H9 (cell line): ENCODE measurements around the gene LEKR1. TPM values are rescaled to one million over a fixed set of nuclear protein-coding genes. Genes with fewer than 3 reads are reported as not detected.

Source experiments
- DNase-seq: peaks from one replicate; pipeline ENCODE4 v3.0.0-alpha.2; 2017
- H2AFZ ChIP-seq: one replicate; pipeline ENCODE4 v1.6.1; 2013; ENCODE audit warnings: mild to moderate bottlenecking, low read length, control low read depth, moderate library complexity
- H2AK5ac ChIP-seq: 2 replicates; pipeline ENCODE4 v1.6.1; 2013; ENCODE audit warnings: low read length, control low read depth, mixed read lengths; ENCODE audit not compliant: insufficient read length
- H2BK120ac ChIP-seq: one replicate; pipeline ENCODE4 v1.6.1; 2013; ENCODE audit warnings: low read depth, mild to moderate bottlenecking, low read length, control low read depth, inconsistent platforms; ENCODE audit not compliant: poor library complexity, severe bottlenecking
- H2BK12ac ChIP-seq: 2 replicates; pipeline ENCODE4 v1.6.1; 2013; ENCODE audit warnings: low read length, control low read depth, mixed read lengths, low read depth; ENCODE audit not compliant: insufficient read length
- H2BK15ac ChIP-seq: 2 replicates; pipeline ENCODE4 v1.6.1; 2013; ENCODE audit warnings: low read depth, low read length, control low read depth
- H2BK20ac ChIP-seq: one replicate; pipeline ENCODE4 v1.6.1; 2013; ENCODE audit warnings: low read depth, mild to moderate bottlenecking, low read length, control low read depth, inconsistent platforms; ENCODE audit not compliant: poor library complexity, severe bottlenecking
- H2BK5ac ChIP-seq: 2 replicates; pipeline ENCODE4 v1.6.1; 2013; ENCODE audit warnings: low read length, control low read depth, mixed read lengths; ENCODE audit not compliant: insufficient read length
- H3K14ac ChIP-seq: 2 replicates; pipeline ENCODE4 v1.6.1; 2013; ENCODE audit warnings: low read length, control low read depth; ENCODE audit not compliant: insufficient read depth
- H3K18ac ChIP-seq: 2 replicates; pipeline ENCODE4 v1.6.1; 2013; ENCODE audit warnings: low read depth, mild to moderate bottlenecking, mixed read lengths, low read length, control low read depth; ENCODE audit not compliant: insufficient read length
- H3K23ac ChIP-seq: 2 replicates; pipeline ENCODE4 v1.6.1; 2013; ENCODE audit warnings: low read length, control low read depth, mixed read lengths, low read depth; ENCODE audit not compliant: insufficient read length
- H3K23me2 ChIP-seq: 2 replicates; pipeline ENCODE4 v1.6.1; 2013; ENCODE audit warnings: low read depth, mild to moderate bottlenecking, mixed read lengths, low read length, control low read depth; ENCODE audit not compliant: insufficient read length, poor library complexity, severe bottlenecking
- H3K27ac ChIP-seq: 2 replicates; pipeline ENCODE4 v1.5.1; 2013; ENCODE audit warnings: low read length, control low read depth, mixed read lengths, low read depth; ENCODE audit not compliant: insufficient read length
- H3K27me3 ChIP-seq: 2 replicates; pipeline ENCODE4 v1.6.1; 2013; ENCODE audit warnings: low read length, control low read depth, inconsistent platforms; ENCODE audit not compliant: insufficient read depth
- H3K4ac ChIP-seq: 2 replicates; pipeline ENCODE4 v1.6.1; 2013; ENCODE audit warnings: low read depth, mild to moderate bottlenecking, control low read depth, inconsistent platforms, low read length, moderate library complexity
- H3K4me1 ChIP-seq: 2 replicates; pipeline ENCODE4 v1.6.1; 2013; ENCODE audit warnings: low read length, control low read depth, inconsistent platforms; ENCODE audit not compliant: insufficient read depth
- H3K4me2 ChIP-seq: 2 replicates; pipeline ENCODE4 v1.6.1; 2013; ENCODE audit warnings: low read length, control low read depth, mixed read lengths; ENCODE audit not compliant: insufficient read length, insufficient read depth
- H3K56ac ChIP-seq: 2 replicates; pipeline ENCODE4 v1.6.1; 2013; ENCODE audit warnings: low read depth, mild to moderate bottlenecking, mixed read lengths, low read length, control low read depth; ENCODE audit not compliant: insufficient read length
- H3K79me1 ChIP-seq: 2 replicates; pipeline ENCODE4 v1.6.1; 2013; ENCODE audit warnings: low read depth, mild to moderate bottlenecking, moderate library complexity, low read length, control low read depth, inconsistent platforms; ENCODE audit not compliant: insufficient read depth, poor library complexity, severe bottlenecking
- H3K79me2 ChIP-seq: 2 replicates; pipeline ENCODE4 v1.6.1; 2013; ENCODE audit warnings: low read length, control low read depth, inconsistent platforms; ENCODE audit not compliant: insufficient read depth
- H3K9ac ChIP-seq: 2 replicates; pipeline ENCODE4 v1.6.1; 2013; ENCODE audit warnings: low read length, control low read depth, mixed read lengths; ENCODE audit not compliant: insufficient read length; ENCODE audit errors: extremely low read depth
- H3K9me3 ChIP-seq: one replicate; pipeline ENCODE4 v1.6.1; 2013; ENCODE audit warnings: low read depth, low read length, inconsistent platforms; ENCODE audit not compliant: control insufficient read depth
- H3T11ph ChIP-seq: one replicate; pipeline ENCODE4 v1.6.1; 2013; ENCODE audit warnings: mild to moderate bottlenecking, low read length, control low read depth, inconsistent platforms
- H4K20me1 ChIP-seq: one replicate; pipeline ENCODE4 v1.6.1; 2013; ENCODE audit not compliant: control insufficient read depth, insufficient read length, insufficient read depth
- H4K5ac ChIP-seq: 2 replicates; pipeline ENCODE4 v1.6.1; 2013; ENCODE audit warnings: low read depth, mild to moderate bottlenecking, mixed read lengths, low read length, control low read depth; ENCODE audit not compliant: insufficient read length
- H4K8ac ChIP-seq: replicated peaks from 2 replicates; pipeline ENCODE4 v1.6.1; 2013; ENCODE audit warnings: low read length, control low read depth, mixed read lengths, low read depth; ENCODE audit not compliant: insufficient read length
- H4K91ac ChIP-seq: 2 replicates; pipeline ENCODE4 v1.6.1; 2013; ENCODE audit warnings: low read depth, mild to moderate bottlenecking, moderate library complexity, mixed read lengths, low read length, control low read depth; ENCODE audit not compliant: insufficient read length
- H3K27ac Mint-ChIP-seq, 3 experiments: 2 replicates in 2 of 3; 3 replicates in 1 of 3; pipeline ENCODE4 v1.8.0; 2020 to 2021; ENCODE audit warnings: mixed read lengths in 3 of 3, mild to moderate bottlenecking in 1 of 3, moderate library complexity in 1 of 3
- H3K27me3 Mint-ChIP-seq: 2 replicates; pipeline ENCODE4 v1.8.0; 2021; ENCODE audit warnings: low read depth, mild to moderate bottlenecking, moderate library complexity, mixed read lengths
- H3K36me3 Mint-ChIP-seq, 3 experiments: 2 replicates in 2 of 3; 3 replicates in 1 of 3; pipeline ENCODE4 v1.8.0; 2020 to 2021; ENCODE audit warnings: low read depth in 3 of 3, mixed read lengths in 3 of 3; ENCODE audit not compliant: insufficient read depth in 1 of 3
- H3K4me1 Mint-ChIP-seq, 2 experiments: 2 replicates each; pipeline ENCODE4 v1.8.0; 2020; ENCODE audit warnings: mixed read lengths in 2 of 2
- H3K4me3 Mint-ChIP-seq, 2 experiments: 2 replicates in 1 of 2; 3 replicates in 1 of 2; pipeline ENCODE4 v1.8.0; 2020 to 2021; ENCODE audit warnings: mild to moderate bottlenecking in 2 of 2, mixed read lengths in 2 of 2, moderate library complexity in 1 of 2
- H3K9me3 Mint-ChIP-seq, 2 experiments: 2 replicates in 1 of 2; 3 replicates in 1 of 2; pipeline ENCODE4 v1.8.0; 2020; ENCODE audit warnings: mild to moderate bottlenecking in 2 of 2, mixed read lengths in 2 of 2, moderate library complexity in 1 of 2
- WGBS: extraction: QIAGEN DNeasy Blood & Tissue Kit; methylation state at CpG from one replicate; pipeline ENCODE4 v1.1.7; 2013; ENCODE audit warnings: missing lambda C conversion rate, low lambda C conversion rate, mixed read lengths; ENCODE audit not compliant: insufficient read length; ENCODE audit errors: extremely low coverage; 5-methylcytosine and 5-hydroxymethylcytosine counted together
- total RNA-seq: library from RNA; stranded (reverse); gene quantifications from 2 replicates; pipeline ENCODE4 v1.2.1, GENCODE V29; 2021
- TF ChIP-seq, protein P1 (sequence below): fragments of 200-600 bp; sonication (generic); conservative IDR thresholded peaks from 3 replicates; pipeline ENCODE4 v1.8.0; 2021; ENCODE audit warnings: antibody characterized with exemption, mild to moderate bottlenecking

Gene LEKR1
- total RNA-seq, 1 experiment from 2014 or later: not detected

DNA sequence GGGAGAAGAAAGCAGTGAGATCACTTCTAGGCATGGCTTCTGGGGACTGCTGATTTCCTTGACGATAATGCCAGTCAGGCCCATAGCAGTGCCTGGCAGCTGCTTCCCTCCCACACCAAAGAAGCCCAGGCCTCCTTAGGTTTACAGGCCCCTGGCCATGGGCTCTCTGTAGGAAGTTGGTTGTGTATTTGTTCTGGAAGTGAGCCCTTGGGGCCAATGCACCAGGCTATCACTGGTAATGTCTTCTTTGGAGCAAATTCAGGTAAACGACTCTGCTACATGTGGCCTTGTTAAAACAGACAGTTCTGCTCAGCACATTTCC, 244.5 kb downstream of the LEKR1 start:
- WGBS: no CpG with 5 or more reads among the region's 2 CpGs
- Mint-ChIP-seq H3K4me1 (peaks cover 23 to 26% of the 10 kb centered on the region in 2 experiments), H3K27me3 (peaks cover 73% of the 10 kb centered on the region), H3K4me3 (no peak overlapping the region), H3K36me3 (no peaks in the 10 kb centered on the region; a peak in 1 of 7 replicates), H3K9me3 (no peaks in the 10 kb centered on the region; a peak in 1 of 5 replicates), H3K27ac (no peak overlapping the region)
- Histone ChIP-seq H3K27me3 (no peaks in the 10 kb centered on the region), H2BK20ac (no peak overlapping the region), H3K14ac (no peak overlapping the region), H2BK15ac (no peak overlapping the region), H3K23ac (no peak overlapping the region), H4K91ac (no peak overlapping the region), H3K23me2 (no peaks in the 10 kb centered on the region), H3K79me1 (no peaks in the 10 kb centered on the region), H2BK12ac (no peak overlapping the region), H4K5ac (no peak overlapping the region), H4K20me1 (no peaks in the 10 kb centered on the region), H3K79me2 (no peaks in the 10 kb centered on the region), H2AFZ (no peak overlapping the region), H3K4ac (no peak overlapping the region), H3K56ac (no peak overlapping the region), H3K9me3 (no peaks in the 10 kb centered on the region), H2AK5ac (no peak overlapping the region), H2BK120ac (no peak overlapping the region), H4K8ac (no peak overlapping the region), H3K18ac (no peak overlapping the region), H3T11ph (no peak overlapping the region), H3K4me2 (no peak overlapping the region), H2BK5ac (no peak overlapping the region), H3K9ac (no peak overlapping the region), H3K27ac (no peak overlapping the region), H3K4me1 (0 out of 2 replicates have a peak, but pooled peaks cover 2% of the 10 kb centered on the region)
- TF ChIP-seq, protein P1, sequence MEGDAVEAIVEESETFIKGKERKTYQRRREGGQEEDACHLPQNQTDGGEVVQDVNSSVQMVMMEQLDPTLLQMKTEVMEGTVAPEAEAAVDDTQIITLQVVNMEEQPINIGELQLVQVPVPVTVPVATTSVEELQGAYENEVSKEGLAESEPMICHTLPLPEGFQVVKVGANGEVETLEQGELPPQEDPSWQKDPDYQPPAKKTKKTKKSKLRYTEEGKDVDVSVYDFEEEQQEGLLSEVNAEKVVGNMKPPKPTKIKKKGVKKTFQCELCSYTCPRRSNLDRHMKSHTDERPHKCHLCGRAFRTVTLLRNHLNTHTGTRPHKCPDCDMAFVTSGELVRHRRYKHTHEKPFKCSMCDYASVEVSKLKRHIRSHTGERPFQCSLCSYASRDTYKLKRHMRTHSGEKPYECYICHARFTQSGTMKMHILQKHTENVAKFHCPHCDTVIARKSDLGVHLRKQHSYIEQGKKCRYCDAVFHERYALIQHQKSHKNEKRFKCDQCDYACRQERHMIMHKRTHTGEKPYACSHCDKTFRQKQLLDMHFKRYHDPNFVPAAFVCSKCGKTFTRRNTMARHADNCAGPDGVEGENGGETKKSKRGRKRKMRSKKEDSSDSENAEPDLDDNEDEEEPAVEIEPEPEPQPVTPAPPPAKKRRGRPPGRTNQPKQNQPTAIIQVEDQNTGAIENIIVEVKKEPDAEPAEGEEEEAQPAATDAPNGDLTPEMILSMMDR: no peak
- no peak for DNase-seq
